ENCODE results near the gene RARRES1. TPM values are rescaled to one million over a fixed set of nuclear protein-coding genes. Genes with fewer than 3 reads are reported as not detected.

The RARRES1 gene
- total RNA-seq, 1 experiment from 2014 or later: 1,195 TPM

DNA sequence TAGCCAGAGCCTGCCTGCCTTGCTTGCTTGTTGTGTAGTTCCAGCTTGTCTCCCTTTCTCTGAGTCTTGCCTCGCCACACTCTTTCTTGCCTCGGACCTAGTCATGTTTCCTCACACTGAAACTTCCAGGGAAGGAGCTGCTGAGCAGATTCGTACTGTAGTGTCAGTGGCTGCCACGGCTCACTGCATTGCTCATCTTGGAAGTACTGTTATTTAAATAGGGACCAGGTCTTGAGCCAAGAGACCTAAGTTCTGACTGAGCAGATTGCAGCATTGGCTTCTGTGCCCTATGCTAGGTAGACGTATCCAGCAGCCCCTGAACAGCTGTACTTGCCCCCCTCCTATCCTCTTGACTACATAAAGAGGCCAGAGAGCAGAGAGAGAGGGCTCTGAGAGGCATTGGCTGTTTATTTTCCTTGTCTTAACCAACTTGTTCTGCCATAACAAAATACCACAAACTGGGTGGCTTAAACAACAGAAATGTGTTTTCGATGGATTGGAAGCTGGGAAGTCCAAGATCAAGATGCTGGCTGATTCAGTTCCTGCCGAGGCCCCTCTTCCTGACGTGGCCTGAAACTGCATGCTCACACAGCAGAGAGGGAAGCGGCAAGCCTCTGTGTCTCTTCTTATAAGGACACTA lies 5.8 kb upstream of the RARRES1 start:
- Mint-ChIP-seq H3K27ac (ENCODE audit: unreplicated experiment) (no peak overlapping the region), H3K9me3 (ENCODE audit: low read depth, unreplicated experiment) (no peaks in the 10 kb centered on the region), H3K4me1 (ENCODE audit: low read depth, unreplicated experiment) (peaks cover 21% of the 10 kb centered on the region), H3K36me3 (ENCODE audit: insufficient read depth, unreplicated experiment) (peaks cover 52% of the 10 kb centered on the region), H3K27me3 (ENCODE audit: unreplicated experiment) (no peaks in the 10 kb centered on the region), H3K4me3 (ENCODE audit: low read depth, unreplicated experiment) (no peak overlapping the region)
- intact Hi-C loops (cut with micrococcal nuclease; ENCODE audit: unreplicated experiment): no loop called here
- TF ChIP-seq, protein P1, sequence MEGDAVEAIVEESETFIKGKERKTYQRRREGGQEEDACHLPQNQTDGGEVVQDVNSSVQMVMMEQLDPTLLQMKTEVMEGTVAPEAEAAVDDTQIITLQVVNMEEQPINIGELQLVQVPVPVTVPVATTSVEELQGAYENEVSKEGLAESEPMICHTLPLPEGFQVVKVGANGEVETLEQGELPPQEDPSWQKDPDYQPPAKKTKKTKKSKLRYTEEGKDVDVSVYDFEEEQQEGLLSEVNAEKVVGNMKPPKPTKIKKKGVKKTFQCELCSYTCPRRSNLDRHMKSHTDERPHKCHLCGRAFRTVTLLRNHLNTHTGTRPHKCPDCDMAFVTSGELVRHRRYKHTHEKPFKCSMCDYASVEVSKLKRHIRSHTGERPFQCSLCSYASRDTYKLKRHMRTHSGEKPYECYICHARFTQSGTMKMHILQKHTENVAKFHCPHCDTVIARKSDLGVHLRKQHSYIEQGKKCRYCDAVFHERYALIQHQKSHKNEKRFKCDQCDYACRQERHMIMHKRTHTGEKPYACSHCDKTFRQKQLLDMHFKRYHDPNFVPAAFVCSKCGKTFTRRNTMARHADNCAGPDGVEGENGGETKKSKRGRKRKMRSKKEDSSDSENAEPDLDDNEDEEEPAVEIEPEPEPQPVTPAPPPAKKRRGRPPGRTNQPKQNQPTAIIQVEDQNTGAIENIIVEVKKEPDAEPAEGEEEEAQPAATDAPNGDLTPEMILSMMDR (IDR thresholded peaks at IDR 0.05; ENCODE audit: unreplicated experiment): no peak
- CTCF ChIA-PET: no interaction called here
- no TSS peak for BruUV-seq (replicated peaks)
- DNase-seq: no peak

DNA sequence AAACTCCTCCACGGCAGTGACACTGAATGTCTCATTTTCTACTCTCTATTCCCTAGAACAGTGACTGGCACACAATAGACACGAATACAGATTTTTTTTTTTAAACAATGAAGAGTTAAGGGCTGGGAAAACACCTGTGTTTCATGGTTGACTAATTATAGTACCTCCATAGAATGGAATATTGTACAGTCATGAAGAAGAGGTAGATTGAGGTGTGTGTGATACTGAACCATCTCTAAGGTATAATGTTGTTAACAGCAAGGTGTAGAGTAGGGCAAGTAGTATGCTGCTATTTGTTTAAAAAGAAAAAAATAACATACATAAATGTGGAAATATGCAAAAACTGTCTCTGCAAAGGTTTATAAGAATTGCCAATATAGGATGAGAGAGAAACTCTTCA lies 5.2 kb upstream of the RARRES1 start:
- H3K27me3 Mint-ChIP-seq (ENCODE audit: unreplicated experiment): no peaks in the 10 kb centered on the region
- peaks cover 55% of the 10 kb centered on the region for H3K36me3 Mint-ChIP-seq (ENCODE audit: insufficient read depth, unreplicated experiment)
- peaks cover 28% of the 10 kb centered on the region for H3K4me1 Mint-ChIP-seq (ENCODE audit: low read depth, unreplicated experiment)
- H3K4me3 Mint-ChIP-seq (ENCODE audit: low read depth, unreplicated experiment): no peak overlapping the region
- no peak overlapping the region for H3K27ac Mint-ChIP-seq (ENCODE audit: unreplicated experiment)
- no TSS peak for BruUV-seq (replicated peaks)
- CTCF ChIA-PET: interaction anchor here (1.4 kb wide), 1 partner anchor 12 kb away, joined by 3 read pairs; no protein-coding TSS in a partner anchor
- no peak for DNase-seq
- TF ChIP-seq, protein P1 (IDR thresholded peaks at IDR 0.05; ENCODE audit: unreplicated experiment): no peak
- intact Hi-C loops (cut with micrococcal nuclease; ENCODE audit: unreplicated experiment): no loop called here
- no peaks in the 10 kb centered on the region for H3K9me3 Mint-ChIP-seq (ENCODE audit: low read depth, unreplicated experiment)

DNA sequence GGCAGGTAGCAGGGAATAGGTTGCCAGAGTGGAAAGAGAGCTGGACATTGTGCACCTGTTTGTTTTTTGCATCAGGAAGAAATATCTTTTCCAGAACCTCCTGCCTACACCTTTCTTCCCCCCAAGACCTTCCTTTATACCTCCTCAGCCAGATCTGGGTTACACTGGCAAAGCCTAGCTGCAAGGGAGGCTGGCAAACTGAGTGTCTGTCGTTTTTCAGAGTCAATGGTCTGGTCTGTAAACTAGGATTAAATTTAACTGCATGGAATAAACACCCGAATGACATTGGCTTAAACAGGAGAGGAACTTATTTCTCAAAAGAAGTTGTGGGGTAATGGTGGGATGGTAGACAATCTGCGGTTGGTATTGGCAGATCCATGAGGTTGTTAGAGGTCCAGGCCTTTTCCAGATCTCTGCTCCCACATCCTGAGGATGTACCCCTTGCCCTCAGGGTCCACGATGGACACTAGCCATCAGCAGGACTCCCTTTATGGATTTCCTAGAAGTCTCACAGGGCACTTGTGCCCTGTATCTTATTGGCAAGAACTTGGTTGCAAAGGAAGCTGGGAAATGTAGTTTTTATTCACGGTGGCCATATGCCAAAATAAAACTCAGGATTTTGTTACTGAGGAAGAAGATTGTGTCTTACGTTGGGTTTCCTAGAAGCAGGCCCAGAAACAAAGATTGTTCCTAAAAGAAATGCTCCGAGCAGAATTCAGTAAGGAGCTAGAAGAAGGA lies 3.2 kb upstream of the RARRES1 start:
- Mint-ChIP-seq H3K27ac (ENCODE audit: unreplicated experiment) (no peak overlapping the region), H3K4me1 (ENCODE audit: low read depth, unreplicated experiment) (peaks cover 30% of the 10 kb centered on the region), H3K9me3 (ENCODE audit: low read depth, unreplicated experiment) (no peaks in the 10 kb centered on the region), H3K36me3 (ENCODE audit: insufficient read depth, unreplicated experiment) (peaks cover 60% of the 10 kb centered on the region), H3K27me3 (ENCODE audit: unreplicated experiment) (no peaks in the 10 kb centered on the region), H3K4me3 (ENCODE audit: low read depth, unreplicated experiment) (no peak overlapping the region)
- no peak for DNase-seq
- TF ChIP-seq, protein P1 (IDR thresholded peaks at IDR 0.05; ENCODE audit: unreplicated experiment): no peak
- no TSS peak for BruUV-seq (replicated peaks)
- intact Hi-C loops (cut with micrococcal nuclease; ENCODE audit: unreplicated experiment): no loop called here
- CTCF ChIA-PET: interaction anchor here (0.6 to 1.3 kb wide), 3 partner anchors 8 to 62 kb away, joined by 3 to 5 read pairs (median 4); no protein-coding TSS in a partner anchor

DNA sequence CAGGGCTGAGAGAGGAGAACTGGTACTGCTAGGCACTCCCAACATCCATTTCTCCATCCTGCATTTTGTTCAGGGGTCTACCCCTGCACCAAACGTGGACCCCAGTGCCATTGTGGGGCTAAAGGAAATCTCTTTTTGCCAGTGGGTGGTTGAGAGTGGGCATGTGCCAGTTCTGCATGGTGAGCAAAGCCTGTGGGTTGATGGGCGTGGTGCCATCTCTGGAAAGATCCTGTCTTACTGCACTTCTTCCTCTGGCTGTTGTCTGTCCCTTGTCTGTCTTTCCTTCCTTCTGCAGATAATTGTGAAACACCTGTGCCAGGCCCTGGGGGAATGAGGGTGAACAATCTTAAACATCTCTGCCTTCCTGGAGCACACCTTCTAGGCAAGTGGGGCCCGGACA lies 1.4 kb upstream of the RARRES1 start:
- H3K36me3 Mint-ChIP-seq (ENCODE audit: insufficient read depth, unreplicated experiment): peaks cover 69% of the 10 kb centered on the region
- peak overlapping the region; percentile 93 for H3K4me3 Mint-ChIP-seq (ENCODE audit: low read depth, unreplicated experiment)

More for the DNA sequence above, 1.4 kb upstream of the RARRES1 start:
- TF ChIP-seq, protein P1 (IDR thresholded peaks at IDR 0.05; ENCODE audit: unreplicated experiment): no peak
- Mint-ChIP-seq H3K27ac (ENCODE audit: unreplicated experiment) (peak overlapping the region; percentile 87), H3K27me3 (ENCODE audit: unreplicated experiment) (no peaks in the 10 kb centered on the region), H3K4me1 (ENCODE audit: low read depth, unreplicated experiment) (peaks cover 33% of the 10 kb centered on the region), H3K9me3 (ENCODE audit: low read depth, unreplicated experiment) (no peaks in the 10 kb centered on the region)
- no peak for DNase-seq
- TSS peak; percentile 27 for BruUV-seq (replicated peaks)
- CTCF ChIA-PET: interaction anchor here (0.7 kb wide), 1 partner anchor 89 kb away, joined by 4 read pairs; the partner anchor contains the start of gene GFM1
- intact Hi-C loops (cut with micrococcal nuclease; ENCODE audit: unreplicated experiment): no loop called here

All from Calu3 (cell line).